Panc1 (cell line): ENCODE results near the gene MAGI2. TPM values are rescaled to one million over a fixed set of nuclear protein-coding genes. Genes with fewer than 3 reads are reported as not detected.

Experiments used
- ATAC-seq: fragments of 200-7000 bp; cut with Tn5 transposase; 2 replicates; pipeline ENCODE4 v1.9.1; 2020; ENCODE audit warnings: mild to moderate bottlenecking, moderate library complexity
- BruUV-seq: library from RNA; stranded (reverse); fragments of 400-500 nt; replicated peaks from 2 replicates; lab custom pipeline; 2021; lab: Mats Ljungman, UMichigan
- CTCF ChIA-PET: fragments of 300-600 bp; sonication (Branson Sonifier 250); formaldehyde crosslinking; loops from one replicate; lab custom pipeline; 2022; ENCODE audit warnings: antibody characterized with exemption; lab: Charles Lee
- POLR2A ChIA-PET: fragments of 300-600 bp; sonication (Branson Sonifier 250); formaldehyde crosslinking; loops from one replicate; lab custom pipeline; 2022; ENCODE audit warnings: antibody characterized with exemption; lab: Charles Lee
- DNase-seq: peaks from one replicate; pipeline ENCODE4 v3.0.0-alpha.2; 2010; ENCODE audit warnings: low read depth, low spot score
- H3K27ac ChIP-seq: 2 replicates; pipeline ENCODE4 v1.5.1; 2011; ENCODE audit warnings: mild to moderate bottlenecking, low read length, inconsistent platforms
- H3K27me3 ChIP-seq: fragments of 200-500 bp; sonication (Bioruptor generic); 2 replicates; pipeline ENCODE4 v1.6.0; 2014; ENCODE audit warnings: low read length, inconsistent platforms; ENCODE audit not compliant: control insufficient read depth, insufficient read depth
- H3K36me3 ChIP-seq: fragments of 200-500 bp; sonication (Bioruptor generic); 2 replicates; pipeline ENCODE4 v1.5.1; 2014; ENCODE audit warnings: inconsistent platforms, mild to moderate bottlenecking, low read length, moderate library complexity; ENCODE audit not compliant: control insufficient read depth, insufficient read depth
- H3K4me1 ChIP-seq: 2 replicates; pipeline ENCODE4 v1.5.1; 2011; ENCODE audit warnings: inconsistent platforms, mild to moderate bottlenecking, low read length, moderate library complexity; ENCODE audit not compliant: control insufficient read depth, insufficient read depth
- H3K4me3 ChIP-seq, 2 experiments: 2 replicates each; pipeline ENCODE4 v1.5.1; 2011 to 2012; ENCODE audit warnings: low read depth in 2 of 2, low read length in 2 of 2, mild to moderate bottlenecking in 2 of 2, inconsistent platforms in 1 of 2, moderate library complexity in 1 of 2
- H3K9me3 ChIP-seq: fragments of 200-500 bp; sonication (Bioruptor generic); 2 replicates; pipeline ENCODE4 v1.5.1; 2014; ENCODE audit warnings: low read depth, mild to moderate bottlenecking, inconsistent platforms, low read length, moderate library complexity; ENCODE audit not compliant: control insufficient read depth, insufficient read depth
- CTCF ChIP-seq: fragments of 450-650 bp; IDR thresholded peaks from 2 replicates; pipeline ENCODE4 v1.5.1; 2017; ENCODE audit warnings: mild to moderate bottlenecking
- POLR2AphosphoS5 ChIP-seq: IDR thresholded peaks from 2 replicates; pipeline ENCODE4 v1.6.1; 2012; ENCODE audit warnings: mild to moderate bottlenecking, low read depth, low read length, moderate library complexity
- REST ChIP-seq, 2 experiments: IDR thresholded peaks; 2 replicates each; pipeline ENCODE4 v1.6.1; 2011 to 2012; ENCODE audit warnings: low read depth in 2 of 2, control low read depth in 1 of 2, low read length in 1 of 2, mild to moderate bottlenecking in 1 of 2, moderate library complexity in 1 of 2; ENCODE audit not compliant: insufficient read depth in 1 of 2
- SIN3A ChIP-seq: IDR thresholded peaks from 2 replicates; pipeline ENCODE4 v1.6.1; 2012; ENCODE audit warnings: low read depth, mild to moderate bottlenecking, low read length, moderate library complexity, borderline replicate concordance; ENCODE audit not compliant: insufficient read depth
- TCF7L2 ChIP-seq: IDR thresholded peaks from 2 replicates; pipeline ENCODE4 v1.6.1; 2011; ENCODE audit warnings: mild to moderate bottlenecking, low read depth, low read length, inconsistent platforms
- in situ Hi-C: cut with HindIII; loops from 2 replicates; pipeline ENCODE4 v1.10.0; 2016; ENCODE audit warnings: low sequenced_read_pairs, low pct_unique_long_range_greater_than_20kb
- intact Hi-C: fragments of 100-400 bp; cut with micrococcal nuclease; formaldehyde crosslinking; loops from one replicate; pipeline ENCODE4 v1.10.0; 2022; ENCODE audit not compliant: unreplicated experiment
- total RNA-seq: library from RNA; stranded (reverse); gene quantifications from one replicate; pipeline ENCODE4 v1.2.1, GENCODE V29; 2021; ENCODE audit not compliant: unreplicated experiment

The MAGI2 gene
- total RNA-seq, 1 experiment from 2014 or later: 5.4 TPM

GRCh38 chr7:79461660-79462059, 8.2 kb upstream of the MAGI2 start:
- Histone ChIP-seq H3K4me1 (peaks cover 16% of the 10 kb centered on the region), H3K4me3 (no peak overlapping the region), H3K27me3 (no peaks in the 10 kb centered on the region), H3K9me3 (no peaks in the 10 kb centered on the region), H3K36me3 (peaks cover 2% of the 10 kb centered on the region; the same call in 1 of the 2 replicates), H3K27ac (peak overlapping the region; percentile 44; the same call in 1 of the 2 replicates)
- TF ChIP-seq POLR2AphosphoS5 (no peak), CTCF (no peak), TCF7L2 (no peak), REST (IDR thresholded peaks at IDR 0.05; ENCODE audit: insufficient read depth in 1 of 2, low read depth in 2 of 2, low read length in 1 of 2) (no peak), SIN3A (no peak)
- no peak for DNase-seq
- BruUV-seq: no TSS peak
- in situ Hi-C loops: no loop called here
- intact Hi-C loops: no loop called here
- ATAC-seq: peak; percentile 71
- ChIA-PET POLR2A (no interaction called here), CTCF (no interaction called here)

GRCh38 chr7:79459381-79459780, 5.9 kb upstream of the MAGI2 start:
- Histone ChIP-seq H3K36me3 (peaks cover 2% of the 10 kb centered on the region; the same call in 1 of the 2 replicates), H3K4me1 (peaks cover 32% of the 10 kb centered on the region), H3K4me3 (no peak overlapping the region), H3K27me3 (no peaks in the 10 kb centered on the region), H3K9me3 (no peaks in the 10 kb centered on the region), H3K27ac (peak overlapping the region; percentile 56; the same call in 1 of the 2 replicates)
- intact Hi-C loops: no loop called here
- no TSS peak for BruUV-seq
- in situ Hi-C loops: no loop called here
- TF ChIP-seq TCF7L2: no peak
- no peak for TF ChIP-seq REST (IDR thresholded peaks at IDR 0.05; ENCODE audit: insufficient read depth in 1 of 2, low read depth in 2 of 2, low read length in 1 of 2)
- no peak for TF ChIP-seq SIN3A
- TF ChIP-seq POLR2AphosphoS5: no peak
- no peak for TF ChIP-seq CTCF
- ChIA-PET CTCF (no interaction called here), POLR2A (no interaction called here)
- ATAC-seq: no peak
- DNase-seq: no peak
